Naive thymus-derived CD8-positive, alpha-beta T cell (primary cell): Measurements from ENCODE around the gene PARD3B. TPM values are rescaled to one million over a fixed set of nuclear protein-coding genes. Genes with fewer than 3 reads are reported as not detected.
A peak's percentile ranks its signal among the peaks of the same experiment; 100 is the strongest.

Experiments used
- ATAC-seq, 2 donors: fragments of 150-1000 bp; cut with Tn5 transposase in 1 of 2; sonication (Bioruptor Pico), chemical (Tn5 transposase) in 1 of 2; 1 replicate in 1 of 2; 2 replicates in 1 of 2; pipeline ENCODE4 v1.10.0; 2021; ENCODE audit warnings: mild to moderate bottlenecking in 2 of 2, moderate library complexity in 2 of 2
- POLR2A ChIA-PET: fragments of 350-600 bp; sonication (Branson Sonifier 250); formaldehyde crosslinking; loops from one replicate; lab custom pipeline; 2021; ENCODE audit warnings: antibody characterized with exemption; lab: Charles Lee
- DNase-seq, 10 donors: peaks; one replicate each; pipeline versions ENCODE4 v3.0.0 to v3.0.0-alpha.2; 2020 to 2022
- H3K27ac Mint-ChIP-seq, 10 donors: one replicate each; pipeline ENCODE4 v1.8.0; 2020 to 2022; ENCODE audit warnings: mild to moderate bottlenecking in 10 of 10, mixed read lengths in 10 of 10, moderate library complexity in 4 of 10, inconsistent platforms in 1 of 10
- H3K27me3 Mint-ChIP-seq, 5 donors: one replicate each; pipeline ENCODE4 v1.8.0; 2021 to 2022; ENCODE audit warnings: mixed read lengths in 5 of 5
- H3K36me3 Mint-ChIP-seq, 3 donors: one replicate each; pipeline ENCODE4 v1.8.0; 2020 to 2022; ENCODE audit warnings: mixed read lengths in 3 of 3, mild to moderate bottlenecking in 2 of 3, inconsistent platforms in 1 of 3
- H3K4me1 Mint-ChIP-seq, 4 donors: one replicate each; pipeline ENCODE4 v1.8.0; 2021 to 2022; ENCODE audit warnings: mixed read lengths in 4 of 4
- H3K4me3 Mint-ChIP-seq, 10 donors: one replicate each; pipeline ENCODE4 v1.8.0; 2020 to 2022; ENCODE audit warnings: mild to moderate bottlenecking in 10 of 10, mixed read lengths in 10 of 10, moderate library complexity in 6 of 10, inconsistent platforms in 1 of 10
- H3K9me3 Mint-ChIP-seq, 9 donors: one replicate each; pipeline ENCODE4 v1.8.0; 2020 to 2022; ENCODE audit warnings: mixed read lengths in 9 of 9, mild to moderate bottlenecking in 3 of 9, inconsistent platforms in 1 of 9, moderate library complexity in 1 of 9
- polyA plus RNA-seq, 3 donors: library from polyadenylated mRNA; unstranded; fragments of 300-500 nt; fragmentation: Illumina TruSeq; gene quantifications; one replicate each; pipeline ENCODE4 v1.2.3, GENCODE V29; 2021
- total RNA-seq, 8 experiments: library from RNA in 2 of 8; stranded (reverse) in 2 of 8; gene quantifications; one replicate each; pipeline ENCODE4 v1.2.3 and lab custom pipeline; 2021 to 2026

PARD3B gene
- total and polyA plus RNA-seq, 5 experiments from 2014 or later, result 0.22 to 3.8 (median 1.3) TPM; not detected in 1

DNA sequence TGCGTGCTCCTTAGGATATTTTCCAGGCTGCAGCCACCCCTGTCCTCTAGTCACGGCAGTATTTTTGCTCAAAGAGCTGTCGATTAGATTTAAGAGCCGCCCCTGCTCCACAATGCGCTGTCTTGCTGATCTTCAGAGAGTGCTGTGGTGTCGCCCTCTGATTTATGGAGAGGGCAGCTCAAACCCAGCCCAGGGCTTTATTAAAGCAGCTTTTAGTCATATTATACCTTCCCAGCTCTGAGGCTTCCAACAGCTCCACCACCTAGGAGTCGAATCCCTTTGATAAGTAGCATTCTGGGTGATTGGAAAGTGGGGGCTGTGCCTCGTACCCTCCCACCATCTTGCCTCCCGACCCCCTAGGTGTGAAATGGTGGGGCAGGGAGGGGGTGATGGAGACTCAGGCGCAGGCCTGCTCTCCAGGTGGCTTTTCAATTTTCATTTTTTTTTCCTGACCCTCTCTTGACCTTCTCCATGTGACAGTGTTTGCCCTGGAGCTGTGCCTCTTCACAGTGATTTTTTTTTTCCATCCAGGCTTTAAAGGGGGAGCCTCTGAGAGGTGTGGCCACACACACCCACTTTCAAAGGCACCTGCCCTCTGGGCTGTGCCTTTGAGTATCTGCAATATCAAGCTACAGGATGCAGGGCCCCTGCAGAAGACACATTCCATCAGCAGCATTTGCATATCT is 1084.0 kb downstream of the PARD3B start:
- no peaks in the 10 kb centered on the region for H3K27me3 Mint-ChIP-seq
- no peaks in the 10 kb centered on the region for H3K36me3 Mint-ChIP-seq
- no peaks in the 10 kb centered on the region for H3K9me3 Mint-ChIP-seq
- no peak overlapping the region for H3K4me3 Mint-ChIP-seq
- DNase-seq (no peak), ATAC-seq (no peak)
- no peak overlapping the region for H3K27ac Mint-ChIP-seq
- POLR2A ChIA-PET, result no interaction called here
- H3K4me1 Mint-ChIP-seq, result no peaks in the 10 kb centered on the region

- DNase-seq (no peak), ATAC-seq (no peak)
- no peak overlapping the region for H3K4me3 Mint-ChIP-seq
- no peaks in the 10 kb centered on the region for H3K27me3 Mint-ChIP-seq
- no peaks in the 10 kb centered on the region for H3K36me3 Mint-ChIP-seq
- peaks cover 0 to 15% (median 7%) of the 10 kb centered on the region in 4 donors for H3K4me1 Mint-ChIP-seq
- POLR2A ChIA-PET, result no interaction called here
- no peak overlapping the region for H3K27ac Mint-ChIP-seq
- no peaks in the 10 kb centered on the region for H3K9me3 Mint-ChIP-seq
Measured at GRCh38 chr2:205633994-205634393, 1088.7 kb downstream of the PARD3B start.

GRCh38 chr2:205636549-205637319 is 1091.5 kb downstream of the PARD3B start:
- no peaks in the 10 kb centered on the region for H3K36me3 Mint-ChIP-seq
- DNase-seq, result no peak
- H3K4me1 Mint-ChIP-seq, result peaks cover 0 to 15% (median 7%) of the 10 kb centered on the region in 4 donors
- ATAC-seq, result no peak
- POLR2A ChIA-PET, result no interaction called here
- H3K9me3 Mint-ChIP-seq, result peaks cover 0 to 6% (median 0%) of the 10 kb centered on the region in 9 donors
- H3K27me3 Mint-ChIP-seq, result no peaks in the 10 kb centered on the region
- H3K27ac Mint-ChIP-seq, result peak overlapping the region in 3 of 10 donors; percentile 2 to 41 (median 23)
- H3K4me3 Mint-ChIP-seq, result no peak overlapping the region

DNA sequence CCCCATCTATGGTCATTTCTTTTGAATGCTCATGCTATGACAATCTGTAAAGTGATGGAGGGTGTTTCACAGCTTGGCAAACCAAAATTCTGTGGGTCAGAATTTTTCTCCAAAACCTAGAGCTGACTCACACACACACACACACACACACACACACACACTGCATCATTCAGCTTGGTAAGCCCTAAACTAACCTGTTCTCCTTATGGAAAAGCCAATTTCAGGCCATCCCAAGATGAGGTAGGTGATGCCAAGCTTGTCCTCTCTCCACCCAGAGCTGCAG is 1092.0 kb downstream of the PARD3B start:
- no peak for ATAC-seq
- Mint-ChIP-seq H3K27me3 (peaks cover 0 to 3% (median 0%) of the 10 kb centered on the region in 5 donors), H3K4me3 (no peak overlapping the region), H3K27ac (peak overlapping the region in 2 of 10 donors; percentile 23 to 48), H3K36me3 (no peaks in the 10 kb centered on the region), H3K4me1 (peaks cover 0 to 15% (median 7%) of the 10 kb centered on the region in 4 donors), H3K9me3 (peaks cover 0 to 6% (median 0%) of the 10 kb centered on the region in 9 donors)
- no peak for DNase-seq
- POLR2A ChIA-PET, result no interaction called here

DNA sequence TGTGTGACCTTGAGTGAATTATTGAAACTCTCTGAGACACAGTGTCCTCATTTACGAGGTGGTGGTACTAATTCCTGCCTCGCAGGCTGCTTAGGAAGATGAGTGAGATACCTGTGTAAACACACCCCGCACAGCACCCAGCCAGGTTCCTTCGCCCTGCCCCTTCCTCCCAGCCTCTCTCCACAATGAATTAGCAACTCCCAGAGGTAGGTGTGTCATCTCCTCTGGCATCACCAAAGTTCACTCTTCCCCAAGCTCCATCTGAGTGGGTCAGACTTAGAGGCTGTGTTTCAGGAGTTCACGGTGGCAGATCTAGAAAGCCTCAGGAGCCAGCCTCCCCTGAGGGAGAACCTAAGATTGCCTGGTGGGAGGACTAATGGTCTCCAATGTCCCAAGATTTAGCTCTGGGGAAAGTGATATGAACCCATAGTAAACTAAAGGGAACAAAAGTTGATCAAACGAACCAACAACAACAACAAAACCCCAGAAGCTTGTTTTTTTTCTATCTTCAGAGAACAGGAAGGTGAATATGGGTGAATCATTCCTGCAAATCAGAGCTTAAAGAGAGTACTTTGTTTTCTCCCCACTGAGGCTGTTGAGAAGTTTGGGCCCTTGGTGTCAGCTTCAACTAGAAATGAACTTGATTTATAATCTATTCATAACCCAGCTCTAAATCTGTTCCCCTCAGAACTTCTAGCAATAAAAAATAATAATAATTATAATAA is 1092.7 kb downstream of the PARD3B start:
- peaks cover 0 to 6% (median 0%) of the 10 kb centered on the region in 9 donors for H3K9me3 Mint-ChIP-seq
- H3K27me3 Mint-ChIP-seq, result peaks cover 0 to 10% (median 3%) of the 10 kb centered on the region in 5 donors
- DNase-seq (no peak), ATAC-seq (no peak)
- POLR2A ChIA-PET, result no interaction called here
- H3K27ac Mint-ChIP-seq, result peak overlapping the region in 1 of 10 donors; percentile 48
- H3K4me1 Mint-ChIP-seq, result peaks cover 0 to 15% (median 7%) of the 10 kb centered on the region in 4 donors
- H3K4me3 Mint-ChIP-seq, result no peak overlapping the region
- no peaks in the 10 kb centered on the region for H3K36me3 Mint-ChIP-seq

DNA sequence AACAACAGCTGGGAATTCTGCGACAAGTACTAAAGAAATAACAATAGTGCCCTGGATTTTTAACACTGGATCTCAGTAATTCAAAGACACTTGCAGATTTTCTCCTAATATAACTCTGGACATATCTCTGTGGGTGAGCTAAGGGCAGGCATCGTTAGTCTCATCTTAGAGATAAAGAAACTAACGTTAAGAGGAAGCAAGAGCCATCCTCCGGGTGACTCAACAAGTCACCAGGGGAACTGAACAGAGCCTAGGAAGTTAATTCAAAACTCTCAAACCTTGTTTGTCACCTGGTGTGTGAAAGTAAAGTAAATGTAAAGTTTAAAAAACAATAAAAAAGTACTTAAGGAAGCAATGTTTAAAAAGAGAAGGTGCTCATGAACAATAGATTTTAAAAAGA is 1095.4 kb downstream of the PARD3B start:
- DNase-seq (no peak), ATAC-seq (no peak)
- POLR2A ChIA-PET, result no interaction called here
- no peak overlapping the region for H3K4me3 Mint-ChIP-seq
- peaks cover 0 to 6% (median 0%) of the 10 kb centered on the region in 9 donors for H3K9me3 Mint-ChIP-seq
- peaks cover 0 to 20% (median 7%) of the 10 kb centered on the region in 5 donors for H3K27me3 Mint-ChIP-seq
- H3K36me3 Mint-ChIP-seq, result no peaks in the 10 kb centered on the region
- H3K4me1 Mint-ChIP-seq, result peaks cover 0 to 15% (median 7%) of the 10 kb centered on the region in 4 donors
- no peak overlapping the region for H3K27ac Mint-ChIP-seq

DNA sequence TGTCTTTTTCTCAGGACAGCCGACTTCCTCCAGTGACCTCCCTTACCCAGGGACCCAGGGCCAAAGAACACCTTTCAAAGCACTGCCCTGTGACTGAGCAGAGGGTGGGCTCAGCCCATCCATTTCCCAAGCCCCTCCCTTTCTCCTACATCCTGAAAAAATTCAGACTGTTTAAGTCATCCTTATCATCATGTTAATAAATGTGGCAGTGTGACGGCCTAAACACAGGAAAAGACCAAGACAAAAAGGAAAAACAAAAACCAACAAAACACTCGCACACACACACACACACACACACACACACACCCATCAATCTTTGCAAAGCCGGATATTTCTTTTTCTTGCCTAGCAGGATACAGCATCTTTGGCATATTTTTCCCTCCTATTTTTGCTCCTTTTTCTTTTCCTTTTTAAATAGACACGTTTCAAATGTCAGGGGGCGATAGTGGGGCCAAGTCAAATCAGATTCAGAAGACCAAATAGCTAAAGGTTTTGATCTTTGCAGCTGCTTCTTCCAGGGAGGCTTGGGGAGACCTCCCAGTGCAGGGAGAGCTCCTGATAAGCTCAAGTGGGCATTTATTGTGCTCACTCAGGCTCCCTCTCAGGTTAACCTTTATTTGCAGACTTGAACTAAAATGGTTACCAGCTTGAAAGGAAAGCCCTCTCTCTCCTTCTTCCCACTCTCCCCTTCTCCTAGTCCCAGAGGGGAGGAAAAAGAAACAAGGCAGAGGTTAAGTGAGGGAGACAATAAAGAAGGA is 1097.5 kb downstream of the PARD3B start:
- POLR2A ChIA-PET, result no interaction called here
- Mint-ChIP-seq H3K9me3 (peaks cover 0 to 6% (median 0%) of the 10 kb centered on the region in 9 donors), H3K36me3 (no peaks in the 10 kb centered on the region)

DNA sequence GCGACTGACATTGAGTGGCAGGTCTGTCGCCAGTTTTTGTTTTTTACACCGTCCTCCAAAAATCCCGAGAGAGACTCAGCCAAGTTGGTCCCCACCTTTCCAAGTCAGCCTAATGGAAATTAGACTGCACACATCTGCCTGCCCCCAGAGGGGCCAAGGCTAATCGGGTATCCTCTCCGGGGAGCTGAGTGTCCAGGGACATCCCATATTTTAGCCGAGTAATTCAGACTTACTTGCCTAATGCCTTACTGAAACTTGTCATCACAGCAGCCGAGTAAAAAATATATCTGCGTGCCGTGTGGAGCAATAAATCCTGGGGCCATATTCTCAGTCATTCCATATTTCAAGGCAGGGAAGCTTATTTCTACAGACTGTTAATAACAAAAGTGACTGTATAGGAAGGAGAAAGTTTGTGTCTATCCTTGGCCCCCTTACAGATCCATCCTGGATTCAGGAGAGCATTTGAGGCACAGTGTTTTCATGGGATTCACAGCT is 1098.2 kb downstream of the PARD3B start:
- Mint-ChIP-seq H3K27ac (no peak overlapping the region), H3K4me3 (no peak overlapping the region), H3K4me1 (no peaks in the 10 kb centered on the region), H3K36me3 (no peaks in the 10 kb centered on the region), H3K27me3 (peaks cover 0 to 20% (median 7%) of the 10 kb centered on the region in 5 donors), H3K9me3 (peaks cover 0 to 6% (median 0%) of the 10 kb centered on the region in 9 donors)
- POLR2A ChIA-PET, result no interaction called here
- DNase-seq (no peak), ATAC-seq (no peak)

More for the DNA sequence above, 1097.5 kb downstream of the PARD3B start:
- DNase-seq (no peak), ATAC-seq (no peak)
- peak overlapping the region in 1 of 10 donors; percentile 57 for H3K27ac Mint-ChIP-seq
- H3K4me1 Mint-ChIP-seq, result peaks cover 0 to 3% (median under 1%) of the 10 kb centered on the region in 4 donors
- peaks cover 0 to 20% (median 7%) of the 10 kb centered on the region in 5 donors for H3K27me3 Mint-ChIP-seq
- H3K4me3 Mint-ChIP-seq, result no peak overlapping the region

- H3K9me3 Mint-ChIP-seq, result peaks cover 0 to 6% (median 0%) of the 10 kb centered on the region in 9 donors
- H3K4me1 Mint-ChIP-seq, result no peaks in the 10 kb centered on the region
- no peak for DNase-seq
- peaks cover 0 to 20% (median 7%) of the 10 kb centered on the region in 5 donors for H3K27me3 Mint-ChIP-seq
- H3K36me3 Mint-ChIP-seq, result no peaks in the 10 kb centered on the region
- POLR2A ChIA-PET, result no interaction called here
- ATAC-seq, result no peak
- no peak overlapping the region for H3K27ac Mint-ChIP-seq
- no peak overlapping the region for H3K4me3 Mint-ChIP-seq
Measured at GRCh38 chr2:205644018-205644417, 1098.7 kb downstream of the PARD3B start.

- no peak for DNase-seq
- POLR2A ChIA-PET, result no interaction called here
- Mint-ChIP-seq H3K27ac (no peak overlapping the region), H3K4me3 (no peak overlapping the region), H3K9me3 (no peaks in the 10 kb centered on the region), H3K27me3 (peaks cover 0 to 20% (median 9%) of the 10 kb centered on the region in 5 donors), H3K4me1 (no peaks in the 10 kb centered on the region), H3K36me3 (no peaks in the 10 kb centered on the region)
- ATAC-seq, result no peak
Measured at GRCh38 chr2:205646680-205647079, 1101.4 kb downstream of the PARD3B start.

GRCh38 chr2:205650450-205650849 is 1105.2 kb downstream of the PARD3B start:
- no peaks in the 10 kb centered on the region for H3K9me3 Mint-ChIP-seq
- no peak overlapping the region for H3K4me3 Mint-ChIP-seq
- H3K36me3 Mint-ChIP-seq, result no peaks in the 10 kb centered on the region
- H3K27me3 Mint-ChIP-seq, result peaks cover 0 to 3% (median 0%) of the 10 kb centered on the region in 5 donors
- POLR2A ChIA-PET, result no interaction called here
- H3K27ac Mint-ChIP-seq, result no peak overlapping the region
- H3K4me1 Mint-ChIP-seq, result no peaks in the 10 kb centered on the region
- DNase-seq, result no peak
- ATAC-seq, result no peak

DNA sequence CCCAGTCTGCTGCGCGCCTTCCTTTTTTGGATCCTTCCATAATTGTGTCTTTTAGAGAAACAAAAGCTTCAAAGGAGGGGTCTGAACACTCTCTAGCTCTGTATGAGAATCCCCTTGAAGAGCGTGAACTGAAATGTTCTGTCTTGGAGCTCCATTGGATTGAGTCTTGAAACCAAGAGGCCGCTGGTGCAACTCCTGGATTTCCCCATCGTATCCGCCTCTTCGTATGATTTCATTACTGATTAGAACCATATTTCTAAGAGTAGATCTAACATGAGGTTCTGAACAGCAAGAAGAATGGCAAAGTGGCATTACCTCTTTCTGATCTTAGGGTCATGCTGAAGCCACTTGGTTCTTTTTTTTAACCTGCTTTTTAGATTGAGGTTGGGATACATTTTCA is 1105.7 kb downstream of the PARD3B start:
- Mint-ChIP-seq H3K27ac (no peak overlapping the region), H3K27me3 (peaks cover 0 to 3% (median 0%) of the 10 kb centered on the region in 5 donors), H3K36me3 (no peaks in the 10 kb centered on the region), H3K4me3 (no peak overlapping the region), H3K4me1 (no peaks in the 10 kb centered on the region), H3K9me3 (no peaks in the 10 kb centered on the region)
- ATAC-seq (no peak), DNase-seq (no peak)
- POLR2A ChIA-PET, result no interaction called here
